GM12891 (cell line): Measurements from ENCODE around the gene ARHGAP11A.

Experiments used
- PAX5 ChIP-seq: IDR thresholded peaks from 2 replicates; pipeline ENCODE4 v1.6.1; 2011; ENCODE audit warnings: low read length, moderate library complexity, mild to moderate bottlenecking; ENCODE audit not compliant: insufficient read depth, severe bottlenecking
- POLR2A ChIP-seq: IDR thresholded peaks from 2 replicates; pipeline ENCODE4 v1.6.1; 2011; ENCODE audit warnings: low read depth, low read length, control low read depth
- POLR2AphosphoS5 ChIP-seq: IDR thresholded peaks from 2 replicates; pipeline ENCODE4 v1.6.1; 2011; ENCODE audit warnings: low read depth, low read length, control low read depth
- SPI1 ChIP-seq: IDR thresholded peaks from 2 replicates; pipeline ENCODE4 v1.6.1; 2011; ENCODE audit warnings: low read depth, low read length, control low read depth

DNA sequence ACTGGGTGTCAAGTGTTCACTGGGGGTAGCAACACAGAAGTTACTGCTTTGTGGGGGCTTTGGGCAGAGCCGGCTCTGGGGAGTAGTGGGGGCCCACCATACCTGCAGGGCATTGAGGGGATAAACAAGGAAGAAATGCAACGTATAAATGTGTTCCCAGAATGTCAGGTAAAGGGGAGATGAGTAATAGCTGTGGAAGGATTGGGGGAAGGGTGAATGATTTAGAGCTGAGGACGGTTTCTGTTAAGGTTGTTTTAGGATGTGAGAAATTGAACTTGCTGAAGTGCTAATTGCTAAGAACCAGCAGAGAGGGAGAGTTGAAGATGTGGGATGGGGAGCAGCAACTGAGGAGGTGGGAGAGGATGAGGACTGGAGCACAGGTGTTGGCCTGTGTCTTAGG lies 36.9 kb downstream of the ARHGAP11A start:
- TF ChIP-seq POLR2A (no peak), SPI1 (no peak), POLR2AphosphoS5 (no peak), PAX5 (no peak)
